GM10266 (cell line): ENCODE results near the gene FAIM2.

ENCODE experiments used
- DNase-seq: peaks from one replicate; pipeline ENCODE4 v3.0.0; 2012; ENCODE audit errors: extremely low spot score
- CTCF ChIP-seq: IDR thresholded peaks from 2 replicates; pipeline ENCODE4 v1.5.1; 2012; ENCODE audit warnings: mild to moderate bottlenecking, low read depth; ENCODE audit not compliant: control insufficient read depth, insufficient read depth; ENCODE audit errors: missing control alignments

The FAIM2 gene

GRCh38 chr12:49818241-49818895 is 85.3 kb downstream of the FAIM2 start:
- no peak for TF ChIP-seq CTCF
- DNase-seq, result no peak
